Coronary artery (tissue), 2 donors: ENCODE data around the gene FMN1.

Experiments
- DNase-seq: peaks from one replicate; pipeline ENCODE4 v3.0.0-alpha.2; 2017; ENCODE audit warnings: low spot score
- H3K27ac ChIP-seq, 2 donors: fragments of 200-600 bp; sonication (generic); one replicate each; pipeline ENCODE4 v1.5.1; 2016 to 2019
- H3K4me3 ChIP-seq: fragments of 200-600 bp; sonication (generic); 2 replicates; pipeline ENCODE4 v1.5.1; 2016; ENCODE audit warnings: mild to moderate bottlenecking, moderate library complexity
- TF ChIP-seq, protein P1 (sequence below): fragments of 200-600 bp; sonication (generic); IDR thresholded peaks from one replicate; pipeline ENCODE4 v1.5.1; 2019; ENCODE audit warnings: antibody characterized with exemption

The FMN1 gene

DNA sequence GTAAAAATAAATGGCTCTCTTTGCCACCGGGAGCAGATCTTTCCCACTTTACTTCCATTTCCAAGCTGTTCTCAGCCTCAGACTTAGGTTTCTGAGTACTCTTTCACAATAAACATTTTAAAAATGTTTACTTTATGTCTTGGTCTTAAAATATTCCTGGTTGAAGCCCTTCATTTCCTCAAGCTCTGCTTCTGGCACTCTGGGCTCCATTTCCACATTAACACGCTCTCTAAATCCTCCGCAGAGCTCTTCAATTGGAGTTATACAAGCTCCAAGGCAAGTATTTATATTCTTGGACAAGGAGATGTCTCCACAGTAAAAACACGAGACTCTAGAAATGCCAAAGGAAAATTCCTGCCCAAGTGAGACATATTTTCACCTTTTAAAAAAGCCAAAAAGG is 307.4 kb downstream of the FMN1 start:
- TF ChIP-seq, protein P1, sequence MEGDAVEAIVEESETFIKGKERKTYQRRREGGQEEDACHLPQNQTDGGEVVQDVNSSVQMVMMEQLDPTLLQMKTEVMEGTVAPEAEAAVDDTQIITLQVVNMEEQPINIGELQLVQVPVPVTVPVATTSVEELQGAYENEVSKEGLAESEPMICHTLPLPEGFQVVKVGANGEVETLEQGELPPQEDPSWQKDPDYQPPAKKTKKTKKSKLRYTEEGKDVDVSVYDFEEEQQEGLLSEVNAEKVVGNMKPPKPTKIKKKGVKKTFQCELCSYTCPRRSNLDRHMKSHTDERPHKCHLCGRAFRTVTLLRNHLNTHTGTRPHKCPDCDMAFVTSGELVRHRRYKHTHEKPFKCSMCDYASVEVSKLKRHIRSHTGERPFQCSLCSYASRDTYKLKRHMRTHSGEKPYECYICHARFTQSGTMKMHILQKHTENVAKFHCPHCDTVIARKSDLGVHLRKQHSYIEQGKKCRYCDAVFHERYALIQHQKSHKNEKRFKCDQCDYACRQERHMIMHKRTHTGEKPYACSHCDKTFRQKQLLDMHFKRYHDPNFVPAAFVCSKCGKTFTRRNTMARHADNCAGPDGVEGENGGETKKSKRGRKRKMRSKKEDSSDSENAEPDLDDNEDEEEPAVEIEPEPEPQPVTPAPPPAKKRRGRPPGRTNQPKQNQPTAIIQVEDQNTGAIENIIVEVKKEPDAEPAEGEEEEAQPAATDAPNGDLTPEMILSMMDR, result no peak
- no peak for DNase-seq
- Histone ChIP-seq H3K27ac (no peak overlapping the region), H3K4me3 (no peak overlapping the region)

DNA sequence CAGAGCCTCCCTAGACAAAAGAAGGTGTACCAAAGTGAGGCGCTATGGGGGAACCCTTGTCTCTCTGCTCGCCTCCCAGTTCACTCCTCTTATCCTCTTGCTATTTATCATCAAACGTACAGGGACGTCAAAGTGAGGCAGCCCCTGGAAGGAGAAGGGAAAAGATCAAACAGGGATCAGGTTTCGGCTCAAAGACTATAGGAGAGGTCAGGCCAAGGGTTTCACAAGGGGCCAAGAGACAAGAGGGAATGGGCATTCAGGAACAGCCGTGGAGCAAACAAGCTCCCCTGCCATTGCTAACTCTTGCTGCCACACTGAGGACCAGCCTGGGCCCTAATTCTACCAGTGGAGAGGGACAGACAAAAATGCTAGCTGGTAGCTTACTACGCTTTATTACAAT is 308.1 kb downstream of the FMN1 start:
- TF ChIP-seq, protein P1, result no peak
- Histone ChIP-seq H3K27ac (no peak overlapping the region), H3K4me3 (no peak overlapping the region)
- no peak for DNase-seq

DNA sequence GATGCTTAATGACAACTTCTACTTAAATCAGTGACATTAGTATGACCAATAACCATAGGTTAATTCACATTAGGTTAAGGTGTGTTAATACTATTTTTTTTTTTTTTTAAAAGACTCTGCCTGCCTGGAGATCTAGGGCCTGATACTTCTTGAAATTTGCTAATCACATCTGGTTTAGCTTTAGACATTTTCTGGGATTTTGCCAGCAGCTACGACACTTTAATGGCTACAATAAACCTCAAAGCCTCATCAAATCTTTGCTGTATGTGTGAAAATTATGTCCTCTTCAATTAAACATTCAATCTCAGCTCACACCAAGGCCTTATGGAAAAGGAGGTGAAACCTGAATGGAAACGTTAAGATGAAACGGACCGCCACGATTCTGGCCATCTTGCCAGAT is 308.8 kb downstream of the FMN1 start:
- DNase-seq, result no peak
- H3K27ac ChIP-seq, result no peak overlapping the region
- no peak overlapping the region for H3K4me3 ChIP-seq
- TF ChIP-seq, protein P1, result no peak

DNA sequence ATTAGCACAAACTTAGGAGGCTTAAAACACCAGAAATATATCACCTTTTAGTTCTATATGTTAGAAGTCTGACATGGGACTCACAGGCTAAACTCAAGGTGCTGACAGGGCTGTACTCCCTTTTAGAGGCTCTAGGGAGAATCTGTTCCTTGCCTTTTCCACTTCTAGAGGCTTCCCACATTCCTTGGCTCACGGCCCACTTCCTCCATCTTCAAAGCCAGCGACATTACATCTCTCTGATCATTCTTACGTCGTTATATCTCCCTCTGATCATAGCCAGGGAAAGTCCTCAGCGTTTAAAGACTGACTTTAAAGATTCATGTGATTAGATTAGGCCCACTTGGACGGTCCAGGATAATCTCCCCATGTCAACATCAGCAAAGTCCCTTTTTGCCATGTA is 310.4 kb downstream of the FMN1 start:
- Histone ChIP-seq H3K4me3 (no peak overlapping the region), H3K27ac (no peak overlapping the region)
- no peak for DNase-seq
- TF ChIP-seq, protein P1, result no peak

DNA sequence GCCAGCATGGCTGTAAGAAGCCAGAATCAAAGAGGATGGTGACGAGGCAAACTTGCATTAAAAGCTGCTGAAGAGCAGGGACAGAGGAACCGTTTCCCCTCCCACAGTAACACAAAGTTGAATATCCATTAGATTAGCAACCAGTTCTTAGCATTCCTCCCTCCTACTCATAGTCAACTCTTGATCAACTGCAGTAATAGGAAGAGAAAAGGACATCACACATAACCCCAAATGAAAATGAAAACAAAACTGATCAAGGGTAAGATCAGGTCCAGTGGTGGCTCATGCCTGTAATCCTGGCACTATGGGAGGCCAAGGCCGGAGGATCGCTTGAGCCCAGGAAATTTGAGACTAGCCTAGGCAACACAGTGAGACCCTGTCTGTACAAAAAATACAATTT is 311.6 kb downstream of the FMN1 start:
- no peak for DNase-seq
- no peak overlapping the region for H3K27ac ChIP-seq

DNA sequence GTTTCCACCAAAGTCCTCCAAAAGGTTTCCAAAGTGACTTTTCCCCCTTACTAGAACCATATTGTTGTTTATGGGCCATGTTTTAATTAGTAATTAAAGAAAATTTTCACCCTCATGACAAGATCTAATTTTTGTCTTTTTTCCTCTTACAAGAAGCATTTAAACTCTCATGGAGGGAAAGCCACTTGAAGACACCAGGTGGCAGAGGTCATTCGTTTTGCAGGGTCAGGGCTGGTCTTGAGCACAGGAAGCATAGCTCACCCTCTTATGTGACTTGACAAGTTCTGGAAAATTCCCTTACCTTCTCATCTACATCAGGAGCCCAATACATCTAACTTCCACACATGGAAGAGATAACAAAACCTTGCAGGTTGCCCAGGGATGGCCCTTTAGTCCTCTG is 313.0 kb downstream of the FMN1 start:
- no peak overlapping the region for H3K4me3 ChIP-seq
- H3K27ac ChIP-seq, result no peak overlapping the region
- no peak for DNase-seq
- TF ChIP-seq, protein P1, result no peak

More for the DNA sequence above, 311.6 kb downstream of the FMN1 start:
- no peak overlapping the region for H3K4me3 ChIP-seq
- TF ChIP-seq, protein P1, result no peak

DNA sequence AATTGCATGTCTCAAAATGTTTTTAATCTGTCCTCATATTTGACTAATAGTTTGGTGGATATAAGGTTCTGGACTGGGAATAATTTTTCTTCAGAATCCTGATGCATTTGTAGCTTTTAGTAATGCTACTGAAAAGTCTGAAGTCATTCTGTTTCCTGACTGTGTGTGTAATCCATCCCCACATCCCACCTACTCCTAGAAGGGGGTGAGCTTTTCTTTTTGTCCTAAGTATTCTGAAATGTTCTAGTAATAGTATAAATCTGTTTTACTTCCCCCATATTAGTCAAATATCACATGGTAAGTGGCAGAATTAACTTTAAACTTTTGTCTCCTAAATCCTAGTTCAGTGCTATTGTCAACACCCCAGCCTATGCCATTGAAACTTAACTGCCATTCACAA is 313.9 kb downstream of the FMN1 start:
- Histone ChIP-seq H3K27ac (no peak overlapping the region), H3K4me3 (no peak overlapping the region)
- TF ChIP-seq, protein P1, result no peak
- DNase-seq, result no peak
